C4-2B (cell line): ENCODE data around the gene PBRM1.

Experiments
- H3K27ac ChIP-seq: fragments of 450-650 bp; 2 replicates; pipeline ENCODE4 v1.5.1; 2017
- CTCF ChIP-seq: fragments of 450-650 bp; conservative IDR thresholded peaks from 2 replicates; pipeline ENCODE4 v1.5.1; 2017; ENCODE audit warnings: mild to moderate bottlenecking
- ZFX ChIP-seq: fragments of 450-650 bp; IDR thresholded peaks from 2 replicates; pipeline ENCODE4 v1.6.1; 2017

The PBRM1 gene

DNA sequence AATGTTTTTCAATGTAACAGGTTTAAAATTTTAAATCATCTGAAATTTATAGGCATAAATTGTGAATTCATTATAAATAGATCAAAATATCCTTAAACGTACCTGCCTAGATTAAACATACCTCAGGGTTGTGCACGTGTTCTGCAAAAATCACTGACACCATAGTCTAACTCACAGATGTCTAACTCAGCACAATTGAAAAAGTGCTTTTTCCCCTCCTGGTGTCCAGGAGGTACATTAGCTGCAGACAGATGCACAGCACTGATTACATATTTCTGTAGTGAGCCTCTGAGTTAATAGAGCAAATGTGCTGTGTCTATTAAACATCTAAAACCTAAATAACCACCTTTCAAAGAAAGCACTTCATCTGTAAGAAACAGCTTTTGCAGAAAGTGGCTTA, 138.6 kb downstream of the PBRM1 start:
- H3K27ac ChIP-seq: no peak overlapping the region
- no peak for TF ChIP-seq ZFX
- no peak for TF ChIP-seq CTCF

DNA sequence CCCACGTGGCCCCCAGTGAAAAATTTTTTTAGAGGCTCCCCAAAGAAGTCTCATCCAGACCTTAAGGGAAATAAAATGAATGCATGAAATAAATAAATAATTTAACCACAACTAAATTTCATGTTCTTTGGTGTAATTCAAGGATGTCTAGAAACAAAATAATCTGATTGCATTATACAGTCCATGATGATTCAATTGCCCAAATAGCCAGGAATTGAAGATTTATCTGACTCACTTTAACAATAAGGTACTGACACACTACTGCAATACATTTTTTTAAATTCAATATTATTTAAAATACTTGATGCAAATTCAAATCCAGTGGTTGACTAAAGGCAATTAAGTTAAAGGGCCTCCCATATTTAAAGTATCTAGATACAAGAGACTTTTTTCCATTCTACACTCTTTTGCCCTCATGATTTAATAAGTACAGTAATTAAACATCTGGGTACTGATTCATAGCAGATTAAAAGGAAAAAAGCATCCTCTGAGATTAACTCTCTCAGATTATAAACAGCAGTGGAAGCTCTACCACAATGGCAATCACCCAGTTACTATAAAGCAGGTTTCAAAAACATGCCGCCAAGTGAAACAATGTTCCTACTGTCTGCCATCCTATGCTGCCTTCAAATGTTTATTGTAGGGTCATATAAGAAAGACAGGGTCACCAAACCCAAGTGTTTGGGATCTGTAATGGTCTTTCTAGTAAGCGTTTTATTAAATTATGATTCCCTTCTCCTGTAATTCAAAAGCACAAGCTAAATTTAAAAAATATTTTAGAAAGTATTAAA, 139.4 kb downstream of the PBRM1 start:
- TF ChIP-seq CTCF (no peak), ZFX (no peak)
- H3K27ac ChIP-seq: no peak overlapping the region

GRCh38 chr3:52544937-52545336, 140.8 kb downstream of the PBRM1 start:
- TF ChIP-seq ZFX: no peak
- TF ChIP-seq CTCF: no peak
- no peak overlapping the region for H3K27ac ChIP-seq

DNA sequence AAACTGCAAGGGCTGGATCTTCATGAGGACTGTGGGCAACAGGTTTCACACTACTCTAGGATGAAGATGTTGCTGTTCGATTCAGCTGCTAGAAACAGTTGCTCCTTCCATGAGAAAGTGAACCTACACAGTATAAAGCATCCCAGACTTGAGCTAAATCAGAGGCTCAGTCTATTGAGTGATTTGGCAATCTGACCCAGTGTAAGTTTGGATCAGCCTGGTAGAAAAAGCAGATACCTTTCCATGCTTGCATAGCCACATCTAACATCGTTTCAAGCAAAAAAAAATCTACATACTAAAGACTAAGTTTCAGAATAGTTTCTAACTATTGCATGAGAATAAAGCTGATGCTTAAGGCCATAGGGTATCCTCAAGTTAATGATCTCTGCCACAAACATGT, 144.7 kb downstream of the PBRM1 start:
- H3K27ac ChIP-seq: no peak overlapping the region
- TF ChIP-seq ZFX: no peak
- no peak for TF ChIP-seq CTCF

GRCh38 chr3:52539010-52539653, 146.6 kb downstream of the PBRM1 start:
- peak overlapping the region; percentile 29 for H3K27ac ChIP-seq
- TF ChIP-seq CTCF (no peak), ZFX (no peak)

DNA sequence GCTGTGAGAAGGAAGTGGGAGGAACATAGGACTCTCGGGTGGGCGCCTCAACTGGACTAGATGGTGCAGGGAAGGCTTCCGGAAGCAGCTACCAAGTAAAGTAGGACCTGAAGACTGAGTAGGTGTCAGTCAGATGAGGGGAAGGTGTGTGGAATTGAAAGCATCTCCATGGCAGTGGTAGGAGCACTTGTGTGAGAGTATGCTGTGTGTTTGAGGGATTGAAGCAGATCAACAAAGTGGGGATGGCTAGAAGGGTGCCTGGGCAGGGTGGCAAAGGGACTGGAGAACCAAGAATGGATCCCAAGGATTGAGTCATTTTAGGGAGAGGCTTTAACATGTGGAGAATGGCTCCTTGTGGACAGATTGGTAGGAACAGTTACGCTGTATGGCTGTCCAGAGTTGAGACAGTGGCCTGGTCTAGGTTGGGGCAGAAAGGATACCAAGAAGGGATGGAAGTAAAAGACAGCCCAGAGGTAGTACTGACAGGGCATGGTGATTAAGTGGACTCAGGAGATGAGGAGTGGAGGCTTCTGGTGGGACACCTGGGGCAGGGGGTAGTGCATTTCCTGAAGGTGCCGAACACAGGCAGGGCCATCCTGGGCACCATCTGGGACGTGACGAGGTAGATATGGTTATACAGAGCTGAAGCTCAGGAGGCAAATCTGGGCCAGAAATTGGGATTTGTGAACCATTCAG, 147.8 kb downstream of the PBRM1 start:
- peak overlapping the region; percentile 95 for H3K27ac ChIP-seq
- TF ChIP-seq ZFX: no peak
- TF ChIP-seq CTCF: no peak

- TF ChIP-seq CTCF (no peak), ZFX (no peak)
Observed at GRCh38 chr3:52537165-52537620, 148.5 kb downstream of the PBRM1 start.

More at GRCh38 chr3:52537165-52537620, 148.5 kb downstream of the PBRM1 start:
- peak overlapping the region; percentile 95 for H3K27ac ChIP-seq
